Esophagus muscularis mucosa (tissue), 4 donors: ENCODE measurements around the gene TRIM9. TPM values are rescaled to one million over a fixed set of nuclear protein-coding genes. Genes with fewer than 3 reads are reported as not detected.
A peak's percentile ranks its signal among the peaks of the same experiment; 100 is the strongest.

Source experiments
- DNase-seq: peaks from one replicate; pipeline ENCODE4 v3.0.0-alpha.2; 2017; ENCODE audit errors: extremely low spot score
- H3K27ac ChIP-seq, 4 donors: fragments of 200-600 bp; sonication (generic); replicated peaks in 1 of 4; 1 replicate in 3 of 4; 2 replicates in 1 of 4; pipeline ENCODE4 v1.5.1; 2016 to 2019; ENCODE audit warnings: mild to moderate bottlenecking in 1 of 4
- H3K27me3 ChIP-seq, 4 donors: fragments of 200-600 bp; sonication (generic); one replicate each; pipeline versions ENCODE4 v1.5.1 to v1.6.0; 2016 to 2019
- H3K36me3 ChIP-seq, 4 donors: fragments of 200-600 bp; sonication (generic); one replicate each; pipeline ENCODE4 v1.5.1; 2016 to 2019
- H3K4me1 ChIP-seq, 4 donors: fragments of 200-600 bp; sonication (generic); one replicate each; pipeline ENCODE4 v1.5.1; 2016 to 2019
- H3K4me3 ChIP-seq, 4 donors: fragments of 200-600 bp; sonication (generic); 1 replicate in 2 of 4; 2 replicates in 2 of 4; pipeline ENCODE4 v1.5.1; 2016 to 2019; ENCODE audit warnings: mild to moderate bottlenecking in 4 of 4, moderate library complexity in 1 of 4
- H3K9me3 ChIP-seq, 4 donors: fragments of 200-600 bp; sonication (generic); 1 replicate in 3 of 4; 2 replicates in 1 of 4; pipeline ENCODE4 v1.5.1; 2016 to 2019
- EP300 ChIP-seq: sonication (generic); formaldehyde crosslinking; IDR thresholded peaks from one replicate; pipeline ENCODE4 v1.6.1; 2017; ENCODE audit warnings: antibody characterized with exemption
- POLR2A ChIP-seq: fragments of 450-650 bp; IDR thresholded peaks from one replicate; pipeline ENCODE4 v1.6.1; 2017; ENCODE audit warnings: antibody characterized with exemption, moderate library complexity, mild to moderate bottlenecking, low read depth
- POLR2AphosphoS5 ChIP-seq, 2 donors: sonication (generic); formaldehyde crosslinking; IDR thresholded peaks; one replicate each; pipeline ENCODE4 v1.6.1; 2017; ENCODE audit warnings: antibody characterized with exemption in 2 of 2
- WGBS: methylation state at CpG from one replicate; pipeline ENCODE4 v1.1.5; 2018; 5-methylcytosine and 5-hydroxymethylcytosine counted together
- intact Hi-C: fragments of 100-400 bp; cut with DNase I; formaldehyde crosslinking; loops from one replicate; pipeline ENCODE4 v1.15.1; 2023
- total RNA-seq, 4 donors: library from RNA; depleted of rRNA; stranded (reverse); fragments of >200 nt; gene quantifications; one replicate each; pipeline versions ENCODE4 v1.1.0 to v1.2.1, GENCODE V29; 2016
- TF ChIP-seq, protein P1 (sequence below), 3 experiments: fragments of 200-600 bp in 2 of 3; fragments of 450-650 bp in 1 of 3; sonication (generic) in 2 of 3; IDR thresholded peaks; one replicate each; pipeline ENCODE4 v1.5.1; 2017 to 2019; ENCODE audit warnings: antibody characterized with exemption in 3 of 3, mild to moderate bottlenecking in 2 of 3, moderate library complexity in 1 of 3

Gene TRIM9
- total RNA-seq, 4 donors from 2014 or later, result 0.58 to 1.7 (median 0.76) TPM

DNA sequence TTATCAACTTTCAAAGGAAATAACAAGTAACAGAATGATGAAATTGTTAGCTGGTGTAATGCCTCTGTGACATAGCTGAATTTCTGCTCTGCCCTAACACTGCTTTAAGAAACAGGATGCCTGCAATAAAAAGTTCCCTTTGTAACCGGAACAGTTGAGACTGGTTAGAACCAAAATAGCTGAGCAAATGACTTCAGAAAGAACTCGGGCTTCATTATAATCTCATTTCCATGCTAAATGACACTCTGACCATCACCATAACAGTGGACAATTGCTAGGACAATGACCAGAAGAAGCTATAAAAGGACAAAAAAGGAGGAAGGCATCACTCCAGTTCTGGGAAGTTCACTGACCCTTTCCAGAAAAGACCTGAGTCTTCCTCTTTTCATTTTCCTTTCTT is 127.1 kb downstream of the TRIM9 start:
- Histone ChIP-seq H3K36me3 (no peaks in the 10 kb centered on the region), H3K4me1 (peaks cover 0 to 18% (median 15%) of the 10 kb centered on the region in 4 donors), H3K27ac (no peak overlapping the region), H3K9me3 (no peaks in the 10 kb centered on the region), H3K27me3 (no peaks in the 10 kb centered on the region), H3K4me3 (no peak overlapping the region)
- WGBS, result 34% methylated on average over 2 of the region's 2 CpGs
- no peak for TF ChIP-seq EP300
- TF ChIP-seq POLR2AphosphoS5 (IDR thresholded peaks at IDR 0.05), result no peak
- TF ChIP-seq, protein P1, sequence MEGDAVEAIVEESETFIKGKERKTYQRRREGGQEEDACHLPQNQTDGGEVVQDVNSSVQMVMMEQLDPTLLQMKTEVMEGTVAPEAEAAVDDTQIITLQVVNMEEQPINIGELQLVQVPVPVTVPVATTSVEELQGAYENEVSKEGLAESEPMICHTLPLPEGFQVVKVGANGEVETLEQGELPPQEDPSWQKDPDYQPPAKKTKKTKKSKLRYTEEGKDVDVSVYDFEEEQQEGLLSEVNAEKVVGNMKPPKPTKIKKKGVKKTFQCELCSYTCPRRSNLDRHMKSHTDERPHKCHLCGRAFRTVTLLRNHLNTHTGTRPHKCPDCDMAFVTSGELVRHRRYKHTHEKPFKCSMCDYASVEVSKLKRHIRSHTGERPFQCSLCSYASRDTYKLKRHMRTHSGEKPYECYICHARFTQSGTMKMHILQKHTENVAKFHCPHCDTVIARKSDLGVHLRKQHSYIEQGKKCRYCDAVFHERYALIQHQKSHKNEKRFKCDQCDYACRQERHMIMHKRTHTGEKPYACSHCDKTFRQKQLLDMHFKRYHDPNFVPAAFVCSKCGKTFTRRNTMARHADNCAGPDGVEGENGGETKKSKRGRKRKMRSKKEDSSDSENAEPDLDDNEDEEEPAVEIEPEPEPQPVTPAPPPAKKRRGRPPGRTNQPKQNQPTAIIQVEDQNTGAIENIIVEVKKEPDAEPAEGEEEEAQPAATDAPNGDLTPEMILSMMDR (IDR thresholded peaks at IDR 0.05), result no peak
- TF ChIP-seq POLR2A, result no peak
- DNase-seq, result no peak
- intact Hi-C loops, result no loop called here

DNA sequence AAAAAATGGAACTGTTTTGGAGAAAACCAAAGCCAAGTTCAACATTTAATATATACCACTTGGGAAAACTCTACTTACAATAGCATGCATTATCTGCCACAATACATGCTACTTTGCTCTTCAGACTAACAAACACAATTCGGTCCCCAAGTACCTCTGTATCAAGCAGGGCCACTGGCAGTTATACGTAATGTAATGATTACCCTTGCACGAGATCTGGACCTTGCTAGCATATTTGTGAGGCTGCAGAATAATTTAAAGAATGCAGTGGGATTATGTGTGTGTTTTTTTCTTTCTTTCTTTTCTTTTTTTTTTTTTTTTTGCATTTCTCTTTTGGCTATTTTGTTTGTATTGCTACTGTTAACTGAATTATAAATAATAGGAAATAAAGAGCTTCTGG is 127.8 kb downstream of the TRIM9 start:
- intact Hi-C loops, result no loop called here
- no peak for DNase-seq
- Histone ChIP-seq H3K27ac (no peak overlapping the region), H3K4me3 (no peak overlapping the region), H3K9me3 (no peaks in the 10 kb centered on the region), H3K27me3 (no peaks in the 10 kb centered on the region), H3K4me1 (peaks cover 0 to 23% (median 22%) of the 10 kb centered on the region in 4 donors), H3K36me3 (no peaks in the 10 kb centered on the region)
- WGBS, result 36% methylated on average over 3 of the region's 3 CpGs
- TF ChIP-seq POLR2A (no peak), EP300 (no peak)
- TF ChIP-seq, protein P1 (IDR thresholded peaks at IDR 0.05), result no peak

DNA sequence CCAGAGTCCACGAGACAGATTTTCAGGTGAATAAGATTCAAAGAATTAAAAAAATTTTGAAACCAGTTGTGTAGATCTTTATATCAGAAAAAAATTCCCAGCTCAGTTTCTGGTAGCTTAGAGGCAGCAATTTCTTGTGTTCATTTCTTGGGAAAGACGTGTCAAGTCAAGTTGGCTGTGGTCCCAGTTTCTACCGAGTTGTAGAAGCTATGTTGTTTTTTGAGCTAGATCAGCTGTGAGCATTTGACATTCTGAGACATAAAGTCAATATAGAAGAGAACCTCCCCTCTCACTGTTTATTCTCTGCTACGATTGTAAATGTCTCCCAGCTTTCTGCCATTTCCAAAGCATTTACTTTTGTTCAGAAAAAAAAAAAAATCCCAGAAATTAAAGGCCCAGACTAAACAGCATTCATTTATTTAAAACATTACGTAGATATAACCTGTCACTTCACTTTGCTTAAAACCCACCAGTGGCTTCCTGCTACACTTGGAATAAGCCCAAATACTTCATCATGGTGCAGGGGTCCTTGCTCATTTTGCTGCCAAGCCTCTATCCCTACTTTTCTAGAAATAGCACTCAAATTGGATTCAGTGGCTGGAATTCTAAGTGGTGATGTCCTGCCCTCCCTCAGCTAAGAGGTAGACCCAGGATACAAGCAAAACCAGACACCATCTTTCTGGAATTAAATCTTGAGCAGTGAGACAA is 130.1 kb downstream of the TRIM9 start:
- Histone ChIP-seq H3K27ac (peak overlapping the region; percentile 38 to 58 (median 48)), H3K27me3 (no peaks in the 10 kb centered on the region), H3K4me1 (peaks cover 5 to 40% (median 37%) of the 10 kb centered on the region in 4 donors), H3K36me3 (no peaks in the 10 kb centered on the region), H3K9me3 (no peaks in the 10 kb centered on the region), H3K4me3 (no peak overlapping the region)
- 25% methylated on average over 5 of the region's 5 CpGs for WGBS
- TF ChIP-seq, protein P1 (IDR thresholded peaks at IDR 0.05), result no peak
- peak in 1 of 2 donors; percentile 10 for TF ChIP-seq POLR2AphosphoS5 (IDR thresholded peaks at IDR 0.05)
- no peak for DNase-seq
- intact Hi-C loops, result no loop called here

DNA sequence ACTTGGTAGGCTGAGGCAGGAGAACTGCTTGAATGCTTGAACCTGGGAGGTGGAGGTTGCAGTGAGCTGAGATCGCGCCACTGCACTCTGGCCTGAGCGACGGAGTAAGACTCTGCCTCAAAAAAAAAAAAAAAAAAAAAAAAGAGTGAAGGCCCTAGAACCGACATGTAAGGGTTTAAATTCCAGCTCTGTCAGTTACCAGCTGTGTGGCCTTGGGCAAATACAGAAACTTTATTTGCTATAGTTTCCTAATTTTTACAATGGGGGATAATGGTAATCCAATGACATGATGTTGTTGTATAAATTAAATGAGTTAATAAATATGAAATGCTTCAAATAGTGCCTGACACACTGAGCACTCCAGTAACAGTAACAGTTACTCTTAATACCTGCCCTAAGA is 131.0 kb downstream of the TRIM9 start:
- Histone ChIP-seq H3K9me3 (no peaks in the 10 kb centered on the region), H3K27me3 (no peaks in the 10 kb centered on the region), H3K4me3 (no peak overlapping the region), H3K27ac (no peak overlapping the region), H3K4me1 (peaks cover 5 to 40% (median 37%) of the 10 kb centered on the region in 4 donors), H3K36me3 (no peaks in the 10 kb centered on the region)
- 94% methylated on average over 5 of the region's 5 CpGs for WGBS
- no peak for DNase-seq
- intact Hi-C loops, result no loop called here
- TF ChIP-seq EP300, result no peak
- TF ChIP-seq, protein P1 (IDR thresholded peaks at IDR 0.05), result no peak
- TF ChIP-seq POLR2AphosphoS5 (IDR thresholded peaks at IDR 0.05), result no peak
- no peak for TF ChIP-seq POLR2A
